NCI-H748 (cell line): Measurements from ENCODE around the gene ANKFN1.
"Not testable (repeated sequence)": the region's sequence is repeated elsewhere in the genome, so short reads cannot be mapped to it uniquely, and the experiment has no call there.

Experiments used
- DNase-seq: peaks from one replicate; lab custom pipeline; 2025; ENCODE audit not compliant: unreplicated experiment; lab: John Stamatoyannopoulos, UW

The ANKFN1 gene

GRCh38 chr17:56319531-56319930, 166.3 kb downstream of the ANKFN1 start:
- peak; percentile 48 for DNase-seq

GRCh38 chr17:56320443-56320842, 167.2 kb downstream of the ANKFN1 start:
- no peak for DNase-seq

DNA sequence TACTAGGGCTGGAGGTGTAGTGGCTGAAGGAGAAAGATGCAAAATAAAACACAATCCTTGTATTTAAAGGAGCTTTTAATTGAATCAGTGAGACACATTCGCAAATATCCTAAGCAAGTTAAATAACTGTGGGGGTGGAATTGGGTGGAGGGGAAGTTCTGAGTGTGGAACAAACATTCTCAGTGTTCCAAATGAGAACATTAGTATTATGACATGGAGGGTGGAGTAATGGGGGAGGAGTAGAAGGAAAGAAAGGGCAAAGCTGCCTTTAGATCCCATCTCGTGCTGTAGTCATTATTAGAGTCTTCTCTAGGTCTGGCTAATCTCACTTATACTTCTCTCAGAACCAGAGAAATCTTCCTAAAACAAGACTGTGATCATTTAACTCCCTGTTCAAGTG, 169.7 kb downstream of the ANKFN1 start:
- DNase-seq: no peak

- no peak for DNase-seq
Observed at GRCh38 chr17:56324676-56325075, 171.4 kb downstream of the ANKFN1 start.

- DNase-seq: no peak
Observed at GRCh38 chr17:56325313-56326000, 172.2 kb downstream of the ANKFN1 start.

DNA sequence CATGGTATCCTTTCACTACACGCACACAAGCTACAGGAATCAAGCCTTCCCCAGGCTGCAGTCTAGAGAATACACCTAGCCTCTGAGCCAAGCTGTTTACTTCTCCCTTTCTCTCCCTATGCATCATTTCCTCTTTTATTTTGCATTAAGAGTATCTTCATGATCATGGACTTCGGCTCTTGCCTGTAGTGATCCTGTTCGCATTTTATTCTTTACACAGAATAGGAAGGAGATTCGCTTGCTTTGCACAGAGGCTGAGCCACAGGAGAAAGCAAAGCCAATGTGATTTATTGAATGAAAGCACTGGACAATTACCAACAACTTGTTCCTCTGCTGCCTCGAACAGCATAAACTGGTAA, 172.7 kb downstream of the ANKFN1 start:
- DNase-seq: no peak

DNA sequence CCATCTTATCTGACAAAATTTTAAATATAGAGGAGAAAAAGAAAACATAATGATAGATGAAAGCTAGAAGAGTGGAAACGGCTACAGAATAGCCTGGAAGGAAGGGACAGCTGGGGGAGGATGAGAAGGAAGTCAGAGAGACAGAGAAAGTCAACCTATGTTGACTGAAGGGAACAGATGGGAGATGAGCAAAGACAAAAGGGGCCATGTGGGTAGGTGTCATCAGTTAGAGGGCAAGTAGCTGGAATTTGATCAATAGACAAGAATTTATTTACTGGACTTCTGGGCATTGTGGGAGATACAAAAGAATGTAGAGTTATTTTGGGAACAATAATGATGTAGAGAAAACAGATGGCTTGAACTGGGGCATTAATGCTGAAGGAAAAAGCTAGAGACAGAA, 194.4 kb downstream of the ANKFN1 start:
- no peak for DNase-seq

- no peak for DNase-seq
Observed at GRCh38 chr17:56350592-56350991, 197.3 kb downstream of the ANKFN1 start.

- no peak for DNase-seq
Observed at GRCh38 chr17:56351675-56352074, 198.4 kb downstream of the ANKFN1 start.

- no peak for DNase-seq
Observed at GRCh38 chr17:56358651-56359050, 205.4 kb downstream of the ANKFN1 start.

DNA sequence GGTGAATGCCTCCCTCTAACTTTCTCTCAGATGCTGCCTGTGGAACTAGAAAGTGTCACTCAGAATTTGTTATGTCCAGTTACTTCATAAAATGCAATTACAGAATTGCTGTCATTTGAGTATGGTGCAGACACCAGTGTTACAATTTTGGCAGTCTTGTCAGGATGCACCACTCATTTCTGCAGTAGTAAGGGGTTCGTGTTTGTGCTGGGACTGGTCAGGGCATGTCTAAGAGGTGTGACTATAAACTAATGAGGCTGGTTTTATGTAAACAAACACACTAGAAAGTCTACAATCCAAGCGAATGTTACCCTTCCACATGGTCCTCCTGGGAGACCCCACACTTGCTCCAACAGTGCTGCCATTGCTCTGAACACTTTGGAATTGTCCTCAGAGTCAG, 206.2 kb downstream of the ANKFN1 start:
- no peak for DNase-seq

GRCh38 chr17:56367366-56367765, 214.1 kb downstream of the ANKFN1 start:
- no peak for DNase-seq

DNA sequence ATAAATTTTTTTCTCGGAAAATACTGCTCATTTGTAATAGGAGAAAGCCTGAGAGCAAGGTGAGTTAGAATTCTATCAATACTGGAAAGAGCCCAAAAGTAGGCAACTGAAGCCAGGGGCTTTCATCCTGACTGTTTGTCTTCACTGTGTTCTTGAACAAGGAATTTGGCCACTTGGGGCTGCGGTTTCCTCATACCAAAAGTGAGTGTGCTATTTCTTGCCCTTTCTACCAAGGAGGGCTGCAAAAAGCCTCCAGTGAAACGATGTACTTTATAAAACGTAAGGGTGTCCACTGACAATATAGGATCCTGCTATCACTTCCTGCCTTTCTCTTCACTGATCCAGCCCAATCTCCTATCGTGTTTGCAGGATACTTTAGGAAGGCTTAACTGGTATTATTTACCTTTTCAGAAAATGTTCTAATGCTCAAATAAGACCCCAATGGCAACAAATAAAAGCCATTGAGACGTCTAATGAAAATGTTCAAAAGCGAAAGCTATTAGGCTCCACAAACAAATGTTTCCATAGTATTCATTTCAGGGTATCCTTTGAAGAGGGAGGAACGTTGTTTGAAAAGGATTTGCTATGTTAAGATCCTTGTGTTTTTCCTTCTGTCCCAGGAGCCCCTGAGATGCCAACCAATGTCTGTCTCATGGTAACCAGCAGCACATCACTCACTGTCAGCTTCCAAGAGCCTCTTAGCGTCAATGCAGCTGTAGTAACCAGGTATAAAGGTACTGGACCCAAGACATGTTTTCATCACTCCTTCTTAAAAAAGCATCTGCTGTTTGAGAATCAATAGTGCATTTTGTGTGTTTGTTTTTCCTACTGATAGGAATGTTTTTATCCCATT, 220.9 kb downstream of the ANKFN1 start:
- no peak for DNase-seq

DNA sequence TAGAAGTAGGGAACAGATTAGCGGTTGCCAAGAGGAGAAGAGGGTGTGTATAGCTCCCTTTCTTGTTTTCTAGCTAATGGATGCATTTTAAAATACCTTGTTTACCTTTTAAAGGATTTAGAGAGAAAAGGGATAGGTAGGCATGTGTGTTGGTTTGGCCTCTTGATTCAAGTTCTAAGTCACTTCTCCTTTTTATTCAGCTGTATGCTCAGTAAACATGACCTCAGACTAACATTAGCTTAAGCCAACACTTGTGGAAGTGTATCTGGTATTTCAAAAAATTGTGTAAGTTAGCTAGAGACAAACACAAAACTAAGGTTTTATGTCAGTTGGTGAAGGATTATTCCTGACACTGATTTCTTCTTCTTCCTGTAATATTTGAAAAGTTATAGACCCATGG, 236.1 kb downstream of the ANKFN1 start:
- no peak for DNase-seq

DNA sequence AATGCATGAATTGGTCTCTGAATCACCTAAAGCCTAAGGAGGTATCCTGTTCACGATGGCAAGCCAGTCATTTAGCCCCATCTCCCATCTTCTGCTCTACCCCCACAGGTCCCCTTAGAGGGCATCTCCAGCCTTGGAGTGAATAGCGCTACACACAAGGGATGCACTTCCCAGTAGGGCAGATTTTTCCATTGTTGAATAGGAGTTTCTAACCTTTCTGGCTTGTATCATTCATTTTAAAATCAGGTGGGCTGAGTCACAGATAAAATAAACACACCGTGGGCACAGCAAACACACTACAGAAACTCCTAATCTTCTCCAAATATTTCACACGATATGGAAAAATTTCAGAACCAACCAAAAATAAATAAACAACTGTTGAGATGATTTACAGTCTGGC, 239.0 kb downstream of the ANKFN1 start:
- no peak for DNase-seq

GRCh38 chr17:56393156-56393555, 239.9 kb downstream of the ANKFN1 start:
- no peak for DNase-seq

- DNase-seq: no peak
Observed at GRCh38 chr17:56395787-56396186, 242.5 kb downstream of the ANKFN1 start.

- DNase-seq: no peak
Observed at GRCh38 chr17:56407086-56407485, 253.8 kb downstream of the ANKFN1 start.

DNA sequence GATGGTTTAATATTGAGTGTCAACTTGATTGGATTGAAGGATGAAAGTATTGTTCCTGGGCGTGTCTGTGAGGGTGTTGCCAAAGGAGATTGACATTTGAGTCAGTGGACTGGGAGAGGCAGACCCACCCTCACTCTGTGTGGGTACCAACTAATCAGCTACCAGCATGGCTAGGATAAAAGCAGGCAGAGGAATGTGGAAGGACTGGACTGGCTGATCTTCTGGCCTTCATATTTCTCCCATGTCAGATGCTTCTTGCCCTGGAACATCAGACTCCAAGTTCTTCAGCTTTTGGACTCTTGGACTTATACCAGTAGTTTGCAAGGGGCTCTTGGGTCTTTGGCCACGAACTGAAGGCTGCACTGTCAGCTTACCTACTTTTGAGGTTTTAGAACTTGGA, 259.1 kb downstream of the ANKFN1 start:
- not testable (repeated sequence) for DNase-seq

GRCh38 chr17:56416682-56417351, 263.5 kb downstream of the ANKFN1 start:
- no peak for DNase-seq

GRCh38 chr17:56424005-56424404, 270.7 kb downstream of the ANKFN1 start:
- no peak for DNase-seq

DNA sequence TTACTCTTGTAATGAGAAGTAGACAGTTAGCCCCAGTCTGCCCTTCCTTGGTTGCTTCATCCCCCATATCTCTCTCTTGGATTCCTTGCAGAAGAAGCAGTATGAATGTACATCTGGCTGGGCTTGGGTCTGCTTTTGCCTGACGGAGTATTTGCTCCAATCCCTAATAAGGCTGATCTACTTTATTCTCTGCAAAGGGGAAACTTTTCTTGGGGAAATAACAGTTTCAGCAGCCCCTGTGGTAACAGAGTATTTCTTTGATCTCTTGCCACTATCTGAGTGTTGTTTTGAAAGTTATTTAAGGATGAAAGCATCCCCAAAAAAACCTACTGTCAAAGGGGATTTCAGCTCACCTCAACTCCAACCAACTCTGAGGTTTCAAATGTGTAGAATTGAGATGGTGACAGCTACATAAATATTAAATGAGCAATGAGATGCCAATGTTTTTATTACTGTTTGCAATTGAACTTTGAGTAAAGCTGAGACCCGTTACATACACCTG, 271.3 kb downstream of the ANKFN1 start:
- no peak for DNase-seq
